ENCODE data around the gene OSBPL6. TPM values are rescaled to one million over a fixed set of nuclear protein-coding genes. Genes with fewer than 3 reads are reported as not detected.

Gene OSBPL6
- total RNA-seq, 1 experiment from 2014 or later: 11.6 TPM

GRCh38 chr2:178173657-178174056 is 20.7 kb upstream of the OSBPL6 start:
- ChIA-PET CTCF (no interaction called here), RAD21 (ENCODE audit: low non-redundant PET in 1 of 2, low total read pairs in 2 of 2, uncharacterized antibody in 2 of 2, unreplicated experiment in 2 of 2) (no interaction called here), POLR2A (no interaction called here)
- H3K79me2 ChIP-seq (ENCODE audit: insufficient read depth, low read length): no peaks in the 10 kb centered on the region
- H3K27ac ChIP-seq (ENCODE audit: low read depth, low read length): no peak overlapping the region
- no peak overlapping the region for H3K9ac ChIP-seq (ENCODE audit: low read length)
- no peaks in the 10 kb centered on the region for H4K20me1 ChIP-seq (ENCODE audit: insufficient read depth)
- peaks cover 0 to 9% of the 10 kb centered on the region in 2 experiments; a peak in 2 of 4 replicates for H3K4me1 ChIP-seq (ENCODE audit: control insufficient read depth in 1 of 2, insufficient read depth in 2 of 2, low read length in 2 of 2)
- BruUV-seq (replicated peaks): no TSS peak
- H3K9me2 ChIP-seq (ENCODE audit: insufficient read depth): no peaks in the 10 kb centered on the region
- H3K4me2 ChIP-seq (ENCODE audit: low read length): peak overlapping the region; percentile 17; the same call in 1 of the 2 replicates
- ATAC-seq (no peak), DNase-seq (ENCODE audit: low read depth, low spot score) (no peak)
- H3K27me3 ChIP-seq (ENCODE audit: insufficient read depth, low read length): no peaks in the 10 kb centered on the region
- intact Hi-C loops (cut with micrococcal nuclease): no loop called here
- TF ChIP-seq SIN3A (IDR thresholded peaks at IDR 0.05; ENCODE audit: low read depth): no peak
- TF ChIP-seq CTCF (IDR thresholded peaks at IDR 0.05 in 2 of 3, conservative IDR thresholded peaks at IDR 0.05 in 1 of 3; ENCODE audit: borderline replicate concordance in 1 of 3, insufficient read depth in 1 of 3, low read depth in 2 of 3, low read length in 2 of 3): no peak
- TF ChIP-seq REST (IDR thresholded peaks at IDR 0.05; ENCODE audit: low read depth): no peak
- TF ChIP-seq ZBTB33 (IDR thresholded peaks at IDR 0.05; ENCODE audit: extremely low read depth, insufficient replicate concordance, low read length): no peak
- no peak for TF ChIP-seq RAD21 (IDR thresholded peaks at IDR 0.05; ENCODE audit: low read depth)
- TF ChIP-seq ZNF274 (IDR thresholded peaks at IDR 0.05; ENCODE audit: low read depth, low read length): no peak
- no peaks in the 10 kb centered on the region for H3K36me3 ChIP-seq (ENCODE audit: control insufficient read depth in 1 of 2, insufficient read depth in 2 of 2, low read length in 2 of 2)
- H3K9me3 ChIP-seq (ENCODE audit: control insufficient read depth in 1 of 2, insufficient read depth in 1 of 2, low read depth in 1 of 2, low read length in 2 of 2): no peaks in the 10 kb centered on the region
- no peak overlapping the region for H2AFZ ChIP-seq (ENCODE audit: low read depth, low read length, poor library complexity, severe bottlenecking)
- H3K4me3 ChIP-seq (replicated peaks in 1 of 2; ENCODE audit: low read depth in 1 of 2, low read length in 2 of 2): no peak overlapping the region

Data from HCT116 (cell line).